OCI-LY3 (cell line): ENCODE results near the gene RETREG3.
A peak's percentile ranks its signal among the peaks of the same experiment; 100 is the strongest.

Experiments
- H2AFZ ChIP-seq: fragments of 200-600, 300-600 bp; shearing (Covaris generic); 2 replicates; pipeline ENCODE4 v1.6.0; 2014; ENCODE audit warnings: antibody characterized with exemption, low read depth, low read length
- H3K27ac ChIP-seq: fragments of 200-600, 300-600 bp; sonication (generic); 2 replicates; pipeline ENCODE4 v1.5.1; 2014; ENCODE audit warnings: mild to moderate bottlenecking, low read length, moderate library complexity, mixed read lengths
- H3K27me3 ChIP-seq: fragments of 200-600, 300-600 bp; sonication (generic); 2 replicates; pipeline ENCODE4 v1.6.1; 2014; ENCODE audit warnings: low read depth, low read length, mixed read lengths
- H3K36me3 ChIP-seq: fragments of 200-600, 300-600 bp; sonication (generic); replicated peaks from 2 replicates; pipeline ENCODE3; 2014; ENCODE audit warnings: low read depth, low read length, mixed read lengths
- H3K4me1 ChIP-seq: fragments of 300-600, 200-600 bp; sonication (generic); 2 replicates; pipeline ENCODE4 v1.6.1; 2014; ENCODE audit warnings: low read length, mixed read lengths
- H3K4me2 ChIP-seq: fragments of 200-600, 300-600 bp; sonication (generic); 2 replicates; pipeline ENCODE4 v1.6.1; 2014; ENCODE audit warnings: low read length, mixed read lengths
- H3K4me3 ChIP-seq: fragments of 300-600, 200-600 bp; sonication (generic); 2 replicates; pipeline ENCODE4 v1.5.1; 2014; ENCODE audit warnings: antibody characterized with exemption, mild to moderate bottlenecking, low read length, moderate library complexity
- H3K79me2 ChIP-seq: fragments of 300-600, 200-600 bp; shearing (Covaris generic); 2 replicates; pipeline ENCODE4 v1.6.1; 2014; ENCODE audit warnings: mild to moderate bottlenecking, low read length, mixed read lengths
- H3K9ac ChIP-seq: fragments of 300-600, 200-600 bp; shearing (Covaris generic); 2 replicates; pipeline ENCODE4 v1.6.0; 2014; ENCODE audit warnings: mild to moderate bottlenecking, low read length, moderate library complexity
- H3K9me3 ChIP-seq: fragments of 200-600, 300-600 bp; shearing (Covaris generic); 2 replicates; pipeline ENCODE4 v1.6.1; 2014; ENCODE audit warnings: low read length, mixed read lengths; ENCODE audit not compliant: insufficient read depth
- H4K20me1 ChIP-seq: fragments of 200-600, 300-600 bp; sonication (generic); 2 replicates; pipeline ENCODE4 v1.6.1; 2016; ENCODE audit warnings: low read length, mixed read lengths; ENCODE audit not compliant: insufficient read depth
- CTCF ChIP-seq: fragments of 200-600, 300-600 bp; sonication (generic); IDR thresholded peaks from 2 replicates; pipeline ENCODE4 v1.5.1; 2014; ENCODE audit warnings: antibody characterized with exemption, low read length, low read depth
- EZH2phosphoT487 ChIP-seq: fragments of 200-600 bp; shearing (Covaris generic); IDR thresholded peaks from 2 replicates; pipeline ENCODE4 v1.6.1; 2018; ENCODE audit warnings: antibody characterized with exemption, mixed run types, low read depth

RETREG3 gene

GRCh38 chr17:42563143-42563509 lies 46.0 kb downstream of the RETREG3 start:
- Histone ChIP-seq H3K79me2 (peaks cover 40% of the 10 kb centered on the region), H3K4me3 (peak overlapping the region; percentile 85), H3K36me3 (peaks cover 17% of the 10 kb centered on the region), H3K4me2 (peak overlapping the region; percentile 97), H3K4me1 (peaks cover 26% of the 10 kb centered on the region), H4K20me1 (no peaks in the 10 kb centered on the region), H2AFZ (no peak overlapping the region), H3K27ac (no peak overlapping the region), H3K9ac (peak overlapping the region; percentile 87), H3K27me3 (no peaks in the 10 kb centered on the region), H3K9me3 (no peaks in the 10 kb centered on the region)
- TF ChIP-seq CTCF (no peak), EZH2phosphoT487 (no peak)

GRCh38 chr17:42562388-42563142 lies 46.6 kb downstream of the RETREG3 start:
- Histone ChIP-seq H3K27me3 (no peaks in the 10 kb centered on the region), H3K9ac (peak overlapping the region; percentile 87), H3K4me3 (peak overlapping the region; percentile 85), H2AFZ (no peak overlapping the region), H3K36me3 (peaks cover 17% of the 10 kb centered on the region), H3K4me1 (peaks cover 22% of the 10 kb centered on the region), H4K20me1 (no peaks in the 10 kb centered on the region), H3K4me2 (peak overlapping the region; percentile 97), H3K27ac (peak overlapping the region; percentile 52), H3K9me3 (no peaks in the 10 kb centered on the region), H3K79me2 (peaks cover 35% of the 10 kb centered on the region)
- TF ChIP-seq EZH2phosphoT487 (no peak), CTCF (no peak)

GRCh38 chr17:42561897-42562387 lies 47.2 kb downstream of the RETREG3 start, which contains the start of gene COASY:
TSS of gene COASY (plus strand) at chr17:42562148. CDS start at chr17:42562623, 475 bp downstream.
- Histone ChIP-seq H3K4me2 (peak within 1 kb of the TSS; percentile 97), H3K9ac (peak within 1 kb of the TSS; percentile 87), H2AFZ (peak within 1 kb of the TSS; percentile 97), H3K27ac (peak within 1 kb of the TSS; percentile 52), H3K4me1 (peaks cover 22% of the 10 kb centered on the region), H3K27me3 (no peaks in the 10 kb centered on the region), H3K4me3 (peak within 1 kb of the TSS; percentile 85), H3K36me3 (peaks cover 17% of the 10 kb centered on the region), H4K20me1 (no peaks in the 10 kb centered on the region), H3K9me3 (no peaks in the 10 kb centered on the region), H3K79me2 (peaks cover 29% of the 10 kb centered on the region)
- TF ChIP-seq CTCF: no peak
- TF ChIP-seq EZH2phosphoT487: no peak

- peaks cover 11% of the 10 kb centered on the region for H3K36me3 ChIP-seq
- H3K27me3 ChIP-seq: no peaks in the 10 kb centered on the region
- H2AFZ ChIP-seq: no peak overlapping the region
- TF ChIP-seq CTCF (no peak), EZH2phosphoT487 (no peak)
- H3K79me2 ChIP-seq: peaks cover 29% of the 10 kb centered on the region
- H3K4me3 ChIP-seq: no peak overlapping the region
- H3K9me3 ChIP-seq: no peaks in the 10 kb centered on the region
- no peak overlapping the region for H3K27ac ChIP-seq
- no peak overlapping the region for H3K9ac ChIP-seq
- H4K20me1 ChIP-seq: no peaks in the 10 kb centered on the region
- H3K4me1 ChIP-seq: peaks cover 20% of the 10 kb centered on the region
- H3K4me2 ChIP-seq: no peak overlapping the region
Measured at GRCh38 chr17:42560246-42560645, 48.9 kb downstream of the RETREG3 start.
